Activated effector memory CD4-positive, alpha-beta T cell treated with Interleukin-2 at 50 U/mL for 16 hours (primary cell): ENCODE measurements around the gene ATP6V1E1.
"Not testable (repeated sequence)": the region's sequence is repeated elsewhere in the genome, so short reads cannot be mapped to it uniquely, and the experiment has no call there.

Experiments used
- DNase-seq: peaks from one replicate; pipeline ENCODE4 v3.0.0-alpha.2; 2020

Gene ATP6V1E1

GRCh38 chr22:17580441-17581031 lies 48.0 kb downstream of the ATP6V1E1 start:
- DNase-seq = no peak

- DNase-seq = no peak
These were observed 49.0 kb downstream of the ATP6V1E1 start for GRCh38 chr22:17579535-17579981.

- DNase-seq = no peak
These were observed 50.3 kb downstream of the ATP6V1E1 start for GRCh38 chr22:17578136-17578754.

GRCh38 chr22:17576470-17576869 lies 52.1 kb downstream of the ATP6V1E1 start:
- no peak for DNase-seq

- DNase-seq = no peak
These were observed 52.9 kb downstream of the ATP6V1E1 start for GRCh38 chr22:17575681-17576080.

- DNase-seq = no peak
These were observed 53.4 kb downstream of the ATP6V1E1 start for GRCh38 chr22:17575151-17575550.

GRCh38 chr22:17570851-17571631 lies 57.5 kb downstream of the ATP6V1E1 start:
- DNase-seq = no peak

- no peak for DNase-seq
These were observed 58.5 kb downstream of the ATP6V1E1 start for GRCh38 chr22:17569971-17570511.

- no peak for DNase-seq
These were observed 61.8 kb downstream of the ATP6V1E1 start for GRCh38 chr22:17566776-17567175.

GRCh38 chr22:17566016-17566687 lies 62.4 kb downstream of the ATP6V1E1 start:
- DNase-seq = not testable (repeated sequence)

GRCh38 chr22:17563936-17564391 lies 64.6 kb downstream of the ATP6V1E1 start:
- no peak for DNase-seq

- no peak for DNase-seq
These were observed 65.4 kb downstream of the ATP6V1E1 start, which contains the start of gene SLC25A18 for GRCh38 chr22:17562906-17563870. Gene SLC25A18 (plus strand): TSS chr22:17563498. CDS start chr22:17579945, 16,447 bp downstream.

GRCh38 chr22:17559188-17559587 lies 69.4 kb downstream of the ATP6V1E1 start:
- DNase-seq = no peak

- no peak for DNase-seq
These were observed 73.7 kb downstream of the ATP6V1E1 start for GRCh38 chr22:17554814-17555213.

- no peak for DNase-seq
These were observed 75.8 kb downstream of the ATP6V1E1 start for GRCh38 chr22:17552737-17553136.

- no peak for DNase-seq
These were observed 78.9 kb downstream of the ATP6V1E1 start for GRCh38 chr22:17549655-17550054.

- no peak for DNase-seq
These were observed 79.4 kb downstream of the ATP6V1E1 start for GRCh38 chr22:17549183-17549582.

GRCh38 chr22:17548756-17549035 lies 79.9 kb downstream of the ATP6V1E1 start:
- no peak for DNase-seq

GRCh38 chr22:17548010-17548755 lies 80.4 kb downstream of the ATP6V1E1 start:
- no peak for DNase-seq

- no peak for DNase-seq
These were observed 86.1 kb downstream of the ATP6V1E1 start for GRCh38 chr22:17542452-17542851.
